Adrenal gland (tissue), 5 donors: ENCODE measurements around the gene ATXN7.
A peak's percentile ranks its signal among the peaks of the same experiment; 100 is the strongest.

Source experiments
- CTCF ChIP-seq, 6 experiments: fragments of 450-650 bp in 4 of 6; fragments of 200-600 bp in 2 of 6; sonication (generic) in 1 of 6; IDR thresholded peaks; 1 replicate in 5 of 6; 2 replicates in 1 of 6; pipeline versions ENCODE4 v1.5.1 to v1.8.0; 2016 to 2021; ENCODE audit warnings: antibody characterized with exemption in 6 of 6, mild to moderate bottlenecking in 2 of 6, moderate library complexity in 1 of 6
- POLR2A ChIP-seq, 2 donors: fragments of 450-650 bp; IDR thresholded peaks; one replicate each; pipeline ENCODE4 v1.6.1; 2017; ENCODE audit warnings: antibody characterized with exemption in 2 of 2, mild to moderate bottlenecking in 2 of 2, moderate library complexity in 1 of 2
- donor health status: DM: no; HTN: no; CAD: no.

GRCh38 chr3:63961891-63962290, 98.2 kb downstream of the ATXN7 start:
- TF ChIP-seq CTCF (IDR thresholded peaks at IDR 0.05) (peak; percentile 38 to 66 (median 54)), POLR2A (IDR thresholded peaks at IDR 0.05) (no peak)
